WTC11 (cell line): ENCODE data around the gene QKI. TPM values are rescaled to one million over a fixed set of nuclear protein-coding genes. Genes with fewer than 3 reads are reported as not detected.

Source experiments
- ATAC-seq: fragments of 200-7000 bp; cut with Tn5 transposase; 2 replicates; pipeline ENCODE4 v1.10.0; 2021; ENCODE audit warnings: mild to moderate bottlenecking, moderate library complexity
- CTCF ChIA-PET: fragments of 300-600 bp; sonication (Branson Sonifier 250); formaldehyde crosslinking; loops from one replicate; lab custom pipeline; 2021; ENCODE audit warnings: antibody characterized with exemption; lab: Charles Lee
- POLR2A ChIA-PET: fragments of 350-600 bp; sonication (Branson Sonifier 250); formaldehyde crosslinking; loops from one replicate; lab custom pipeline; 2021; ENCODE audit warnings: antibody characterized with exemption; lab: Charles Lee
- DNase-seq: peaks from one replicate; pipeline ENCODE4 v3.0.0; 2021; ENCODE audit warnings: low spot score
- H3K27ac Mint-ChIP-seq: 2 replicates; pipeline ENCODE4 v1.8.0; 2021; ENCODE audit warnings: mixed read lengths
- H3K27me3 Mint-ChIP-seq: 2 replicates; pipeline ENCODE4 v1.8.0; 2021; ENCODE audit warnings: low read depth, mild to moderate bottlenecking, moderate library complexity, mixed read lengths
- H3K36me3 Mint-ChIP-seq: 2 replicates; pipeline ENCODE4 v1.8.0; 2021; ENCODE audit warnings: mixed read lengths
- H3K4me1 Mint-ChIP-seq: 2 replicates; pipeline ENCODE4 v1.8.0; 2022; ENCODE audit warnings: mixed read lengths
- H3K4me3 Mint-ChIP-seq: 2 replicates; pipeline ENCODE4 v1.8.0; 2021; ENCODE audit warnings: mild to moderate bottlenecking, moderate library complexity, mixed read lengths
- H3K9me3 Mint-ChIP-seq: 2 replicates; pipeline ENCODE4 v1.8.0; 2021; ENCODE audit warnings: mixed read lengths
- ATF1 ChIP-seq: sonication (generic); formaldehyde crosslinking; IDR thresholded peaks from 2 replicates; pipeline ENCODE4 v1.8.1; 2023; ENCODE audit warnings: mild to moderate bottlenecking, moderate library complexity, missing genetic modification reagents
- CREB1 ChIP-seq: sonication (generic); formaldehyde crosslinking; IDR thresholded peaks from 2 replicates; pipeline ENCODE4 v1.8.0; 2023; ENCODE audit warnings: mild to moderate bottlenecking, missing genetic modification reagents
- CREM ChIP-seq: sonication (generic); formaldehyde crosslinking; IDR thresholded peaks from 2 replicates; pipeline ENCODE4 v1.8.1; 2022; ENCODE audit warnings: mild to moderate bottlenecking, missing genetic modification reagents, moderate library complexity
- ELF4 ChIP-seq: sonication (generic); formaldehyde crosslinking; IDR thresholded peaks from 2 replicates; pipeline ENCODE4 v1.8.1; 2022; ENCODE audit warnings: low read depth, mild to moderate bottlenecking, moderate library complexity, missing genetic modification reagents
- EMX1 ChIP-seq: fragments of 250-450 bp; sonication (Bioruptor Pico); IDR thresholded peaks from 2 replicates; pipeline ENCODE4 v1.8.0; 2021; ENCODE audit warnings: mild to moderate bottlenecking
- GABPB1 ChIP-seq: sonication (generic); formaldehyde crosslinking; IDR thresholded peaks from 2 replicates; pipeline ENCODE4 v1.8.1; 2023; ENCODE audit warnings: mild to moderate bottlenecking, missing genetic modification reagents
- JAZF1 ChIP-seq: fragments of 250-450 bp; sonication (Bioruptor Pico); IDR thresholded peaks from 2 replicates; pipeline ENCODE4 v1.9.0; 2021; ENCODE audit warnings: moderate library complexity, mild to moderate bottlenecking, inconsistent platforms
- JUN ChIP-seq: sonication (generic); formaldehyde crosslinking; IDR thresholded peaks from 2 replicates; pipeline ENCODE4 v1.8.0; 2023; ENCODE audit warnings: mild to moderate bottlenecking, missing genetic modification reagents
- MAX ChIP-seq: sonication (generic); formaldehyde crosslinking; IDR thresholded peaks from 2 replicates; pipeline ENCODE4 v1.8.0; 2022; ENCODE audit warnings: mild to moderate bottlenecking, missing genetic modification reagents
- MYBL2 ChIP-seq: sonication (generic); formaldehyde crosslinking; IDR thresholded peaks from 2 replicates; pipeline ENCODE4 v1.8.1; 2023; ENCODE audit warnings: mild to moderate bottlenecking, moderate library complexity, missing genetic modification reagents
- NFE2L1 ChIP-seq: sonication (generic); formaldehyde crosslinking; IDR thresholded peaks from 2 replicates; pipeline ENCODE4 v1.8.1; 2023; ENCODE audit warnings: missing genetic modification reagents
- NFYB ChIP-seq: sonication (generic); formaldehyde crosslinking; conservative IDR thresholded peaks from 2 replicates; pipeline ENCODE4 v1.8.0; 2022; ENCODE audit warnings: low read depth, missing genetic modification reagents
- PREB ChIP-seq: sonication (generic); formaldehyde crosslinking; IDR thresholded peaks from 2 replicates; pipeline ENCODE4 v1.8.1; 2022; ENCODE audit warnings: mild to moderate bottlenecking, missing genetic modification reagents, moderate library complexity, borderline replicate concordance
- PRRX2 ChIP-seq: fragments of 250-450 bp; sonication (Bioruptor Pico); IDR thresholded peaks from 2 replicates; pipeline ENCODE4 v1.8.0; 2021; ENCODE audit warnings: mild to moderate bottlenecking
- SP1 ChIP-seq: sonication (generic); formaldehyde crosslinking; conservative IDR thresholded peaks from 2 replicates; pipeline ENCODE4 v1.8.1; 2022; ENCODE audit warnings: missing genetic modification reagents
- TEAD1 ChIP-seq: sonication (generic); formaldehyde crosslinking; IDR thresholded peaks from 2 replicates; pipeline ENCODE4 v1.8.0; 2022; ENCODE audit warnings: mild to moderate bottlenecking, missing genetic modification reagents
- ZNF138 ChIP-seq: sonication (generic); formaldehyde crosslinking; conservative IDR thresholded peaks from 2 replicates; pipeline ENCODE4 v1.8.1; 2022; ENCODE audit warnings: mild to moderate bottlenecking, moderate library complexity, missing genetic modification reagents
- ZNF423 ChIP-seq: fragments of 250-450 bp; sonication (Bioruptor Pico); IDR thresholded peaks from 2 replicates; pipeline ENCODE4 v2.1.2; 2022; ENCODE audit warnings: mild to moderate bottlenecking, moderate library complexity
- ZNF671 ChIP-seq: fragments of 250-450 bp; sonication (Bioruptor Pico); IDR thresholded peaks from 2 replicates; pipeline ENCODE4 v1.8.0; 2021; ENCODE audit warnings: mild to moderate bottlenecking
- total RNA-seq: library from RNA; stranded (reverse); gene quantifications from 3 replicates; pipeline ENCODE4 v1.2.3, GENCODE V29; 2021
- TF ChIP-seq, protein P1 (sequence below): fragments of 250-450 bp; sonication (Bioruptor Pico); IDR thresholded peaks from 2 replicates; pipeline ENCODE4 v1.9.0; 2021; ENCODE audit warnings: mild to moderate bottlenecking
- TF ChIP-seq, protein P2 (sequence below): sonication (generic); formaldehyde crosslinking; IDR thresholded peaks from 2 replicates; pipeline ENCODE4 v1.8.1; 2022; ENCODE audit warnings: low read depth, missing genetic modification reagents, borderline replicate concordance
- TF ChIP-seq, protein P3 (sequence below): sonication (generic); formaldehyde crosslinking; conservative IDR thresholded peaks from 2 replicates; pipeline ENCODE4 v1.8.1; 2022; ENCODE audit warnings: mild to moderate bottlenecking, missing genetic modification reagents

Gene QKI
- total RNA-seq, 1 experiment from 2014 or later: 145 TPM

GRCh38 chr6:163625265-163625664 lies 210.7 kb downstream of the QKI start:
- Mint-ChIP-seq H3K36me3 (peaks cover 13% of the 10 kb centered on the region), H3K4me1 (peaks cover 4% of the 10 kb centered on the region; the same call in 1 of the 2 replicates), H3K27ac (no peak overlapping the region), H3K27me3 (no peaks in the 10 kb centered on the region; the same call in 1 of the 2 replicates), H3K4me3 (no peak overlapping the region), H3K9me3 (peaks cover 14% of the 10 kb centered on the region)
- ChIA-PET POLR2A (no interaction called here), CTCF (no interaction called here)
- no peak for TF ChIP-seq PRRX2 (CRISPR knock-in tag)
- TF ChIP-seq SP1: no peak
- TF ChIP-seq, protein P1, sequence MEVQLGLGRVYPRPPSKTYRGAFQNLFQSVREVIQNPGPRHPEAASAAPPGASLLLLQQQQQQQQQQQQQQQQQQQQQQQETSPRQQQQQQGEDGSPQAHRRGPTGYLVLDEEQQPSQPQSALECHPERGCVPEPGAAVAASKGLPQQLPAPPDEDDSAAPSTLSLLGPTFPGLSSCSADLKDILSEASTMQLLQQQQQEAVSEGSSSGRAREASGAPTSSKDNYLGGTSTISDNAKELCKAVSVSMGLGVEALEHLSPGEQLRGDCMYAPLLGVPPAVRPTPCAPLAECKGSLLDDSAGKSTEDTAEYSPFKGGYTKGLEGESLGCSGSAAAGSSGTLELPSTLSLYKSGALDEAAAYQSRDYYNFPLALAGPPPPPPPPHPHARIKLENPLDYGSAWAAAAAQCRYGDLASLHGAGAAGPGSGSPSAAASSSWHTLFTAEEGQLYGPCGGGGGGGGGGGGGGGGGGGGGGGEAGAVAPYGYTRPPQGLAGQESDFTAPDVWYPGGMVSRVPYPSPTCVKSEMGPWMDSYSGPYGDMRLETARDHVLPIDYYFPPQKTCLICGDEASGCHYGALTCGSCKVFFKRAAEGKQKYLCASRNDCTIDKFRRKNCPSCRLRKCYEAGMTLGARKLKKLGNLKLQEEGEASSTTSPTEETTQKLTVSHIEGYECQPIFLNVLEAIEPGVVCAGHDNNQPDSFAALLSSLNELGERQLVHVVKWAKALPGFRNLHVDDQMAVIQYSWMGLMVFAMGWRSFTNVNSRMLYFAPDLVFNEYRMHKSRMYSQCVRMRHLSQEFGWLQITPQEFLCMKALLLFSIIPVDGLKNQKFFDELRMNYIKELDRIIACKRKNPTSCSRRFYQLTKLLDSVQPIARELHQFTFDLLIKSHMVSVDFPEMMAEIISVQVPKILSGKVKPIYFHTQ (CRISPR knock-in tag): no peak
- TF ChIP-seq MYBL2 (CRISPR knock-in tag): no peak
- TF ChIP-seq JUN (CRISPR knock-in tag): no peak
- TF ChIP-seq ZNF671 (CRISPR knock-in tag): no peak
- ATAC-seq (no peak), DNase-seq (no peak)

- no peak for ATAC-seq
- no peak for TF ChIP-seq TEAD1
- TF ChIP-seq ZNF671 (CRISPR knock-in tag): no peak
- TF ChIP-seq MAX: no peak
- TF ChIP-seq ELF4 (CRISPR knock-in tag): no peak
- no peak for TF ChIP-seq NFYB (CRISPR knock-in tag)
- TF ChIP-seq, protein P2, sequence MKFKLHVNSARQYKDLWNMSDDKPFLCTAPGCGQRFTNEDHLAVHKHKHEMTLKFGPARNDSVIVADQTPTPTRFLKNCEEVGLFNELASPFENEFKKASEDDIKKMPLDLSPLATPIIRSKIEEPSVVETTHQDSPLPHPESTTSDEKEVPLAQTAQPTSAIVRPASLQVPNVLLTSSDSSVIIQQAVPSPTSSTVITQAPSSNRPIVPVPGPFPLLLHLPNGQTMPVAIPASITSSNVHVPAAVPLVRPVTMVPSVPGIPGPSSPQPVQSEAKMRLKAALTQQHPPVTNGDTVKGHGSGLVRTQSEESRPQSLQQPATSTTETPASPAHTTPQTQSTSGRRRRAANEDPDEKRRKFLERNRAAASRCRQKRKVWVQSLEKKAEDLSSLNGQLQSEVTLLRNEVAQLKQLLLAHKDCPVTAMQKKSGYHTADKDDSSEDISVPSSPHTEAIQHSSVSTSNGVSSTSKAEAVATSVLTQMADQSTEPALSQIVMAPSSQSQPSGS: no peak
- TF ChIP-seq EMX1: no peak
- no peak for TF ChIP-seq CREM (CRISPR knock-in tag)
- TF ChIP-seq CREB1 (CRISPR knock-in tag): no peak
- TF ChIP-seq JAZF1 (CRISPR knock-in tag): no peak
- TF ChIP-seq, protein P3, sequence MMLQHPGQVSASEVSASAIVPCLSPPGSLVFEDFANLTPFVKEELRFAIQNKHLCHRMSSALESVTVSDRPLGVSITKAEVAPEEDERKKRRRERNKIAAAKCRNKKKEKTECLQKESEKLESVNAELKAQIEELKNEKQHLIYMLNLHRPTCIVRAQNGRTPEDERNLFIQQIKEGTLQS (CRISPR knock-in tag): no peak
- TF ChIP-seq ZNF138 (CRISPR knock-in tag): no peak
- TF ChIP-seq ZNF423 (CRISPR knock-in tag): no peak
- TF ChIP-seq ATF1 (CRISPR knock-in tag): no peak
- no peak for TF ChIP-seq SP1
- no peak for TF ChIP-seq PREB
- TF ChIP-seq GABPB1: no peak
- no peak for TF ChIP-seq NFE2L1 (CRISPR knock-in tag)
- Mint-ChIP-seq H3K27ac (no peak overlapping the region), H3K4me3 (no peak overlapping the region), H3K4me1 (peaks cover 4% of the 10 kb centered on the region; the same call in 1 of the 2 replicates), H3K36me3 (peaks cover 13% of the 10 kb centered on the region), H3K27me3 (no peaks in the 10 kb centered on the region; the same call in 1 of the 2 replicates), H3K9me3 (peaks cover 14% of the 10 kb centered on the region)
- ChIA-PET POLR2A (no interaction called here), CTCF (no interaction called here)
- no peak for DNase-seq
These were observed 211.8 kb downstream of the QKI start for GRCh38 chr6:163626073-163626867.
